Fibroblast of peridontal ligament (primary cell): Measurements from ENCODE around the gene BCAT1.
"Not testable (repeated sequence)": the region's sequence is repeated elsewhere in the genome, so short reads cannot be mapped to it uniquely, and the experiment has no call there.

Experiments used
- DNase-seq: peaks from one replicate; pipeline ENCODE4 v3.0.0-alpha.2; 2010; ENCODE audit errors: extremely low read depth

BCAT1 gene

DNA sequence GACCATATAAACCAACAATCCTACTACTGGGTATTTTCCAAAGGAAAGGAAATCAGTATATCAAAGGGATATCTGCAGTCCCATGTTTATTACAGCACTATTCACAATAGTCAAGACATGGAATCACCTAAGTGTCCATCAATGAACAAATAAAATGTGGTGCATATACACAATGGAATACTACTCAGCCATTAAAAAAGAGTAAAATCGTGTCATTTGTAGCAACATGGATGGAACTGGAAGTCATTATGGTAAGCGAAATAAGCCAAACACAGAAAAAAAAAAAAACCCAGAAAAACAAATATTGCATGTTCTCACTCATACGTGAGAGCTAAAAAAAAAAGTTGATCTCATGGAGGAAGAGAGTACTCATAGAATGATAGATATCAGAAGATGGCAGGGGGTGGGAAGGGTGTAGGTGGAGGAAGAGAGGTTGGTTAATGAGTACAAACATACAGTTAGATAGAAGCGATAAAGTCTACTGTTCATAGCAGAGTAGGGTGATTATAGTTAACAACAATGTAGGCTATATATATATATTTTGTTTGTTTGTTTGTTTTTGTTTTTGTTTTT is 49.3 kb downstream of the BCAT1 start:
- no peak for DNase-seq

GRCh38 chr12:24898606-24899005 is 50.3 kb downstream of the BCAT1 start:
- no peak for DNase-seq

DNA sequence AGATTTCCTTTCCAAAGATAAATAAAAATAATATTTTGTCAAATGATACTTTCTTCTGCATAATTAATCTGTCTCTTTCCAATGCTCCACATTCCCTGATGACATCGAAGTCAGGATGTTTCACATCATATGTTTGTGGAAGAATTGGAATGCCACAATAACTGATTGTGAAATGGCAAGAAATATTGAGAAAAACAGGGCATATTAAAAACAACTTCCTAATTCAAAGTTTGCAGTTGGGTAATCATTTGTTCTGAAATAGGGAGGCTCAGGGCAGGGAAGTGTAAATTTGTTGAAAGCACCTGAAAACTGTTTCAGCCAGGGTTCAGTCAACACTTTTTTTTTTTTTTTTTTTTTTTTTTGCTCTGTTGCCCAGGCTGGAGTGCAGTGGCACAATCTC is 50.7 kb downstream of the BCAT1 start:
- DNase-seq, result peak; percentile 69

DNA sequence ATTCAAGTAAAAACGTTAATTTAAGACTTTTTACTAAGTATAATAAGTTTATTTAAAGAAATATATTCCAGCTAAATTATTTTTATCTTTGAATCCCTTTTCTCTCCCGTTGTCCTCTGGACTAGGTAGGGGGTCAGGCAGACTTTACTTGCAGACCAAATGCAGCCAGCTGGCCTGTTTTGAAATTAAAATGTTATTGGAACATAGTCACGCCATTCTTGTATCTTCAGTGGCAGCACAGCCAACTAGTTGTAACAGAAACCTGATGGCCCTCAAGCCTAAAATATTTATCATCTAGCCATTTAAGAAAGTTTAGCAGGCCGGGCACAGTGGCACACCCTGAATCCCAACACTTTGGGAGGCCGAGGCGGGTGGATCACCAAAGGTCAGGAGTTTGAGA is 52.7 kb downstream of the BCAT1 start:
- no peak for DNase-seq

DNA sequence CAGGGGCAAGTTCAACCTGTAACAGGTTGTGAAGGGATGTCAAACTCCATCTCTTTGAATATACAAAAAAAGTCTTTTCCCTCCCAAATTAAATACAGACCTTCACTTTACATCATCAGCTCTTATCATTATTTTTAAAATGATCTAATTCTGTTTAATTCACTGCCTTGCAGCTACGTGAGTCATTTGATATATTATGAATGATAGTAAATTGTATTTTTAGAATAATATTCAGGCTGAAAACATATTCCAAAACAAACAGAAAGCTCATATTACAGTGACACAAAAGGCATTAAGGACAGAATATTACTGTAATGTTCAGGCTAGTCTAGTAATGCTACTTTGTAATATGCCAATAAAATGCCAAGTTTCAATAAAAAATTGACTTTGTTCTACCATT is 53.3 kb downstream of the BCAT1 start:
- peak; percentile 32 for DNase-seq

DNA sequence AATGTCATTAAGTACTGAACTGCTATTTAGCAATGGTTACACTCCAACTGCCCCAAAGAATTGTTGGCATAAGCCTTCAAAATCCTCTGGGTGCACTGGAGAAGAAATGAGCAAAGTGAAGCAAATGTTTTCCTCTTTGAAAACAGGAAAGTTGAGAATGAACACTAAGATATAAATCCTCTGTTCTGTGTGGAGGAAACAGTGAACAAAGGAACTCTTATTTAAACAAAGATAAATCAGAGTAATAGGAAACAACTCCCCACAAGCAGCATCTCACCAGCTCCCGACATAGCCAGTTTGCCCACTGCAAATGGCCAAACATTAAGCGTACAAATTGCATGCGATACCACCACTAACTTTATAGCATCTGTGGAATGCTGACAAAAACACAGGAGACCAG is 54.0 kb downstream of the BCAT1 start:
- no peak for DNase-seq

- DNase-seq, result no peak
Measured at GRCh38 chr12:24890048-24890803, 58.7 kb downstream of the BCAT1 start.

- DNase-seq, result no peak
Measured at GRCh38 chr12:24889411-24889810, 59.5 kb downstream of the BCAT1 start.

DNA sequence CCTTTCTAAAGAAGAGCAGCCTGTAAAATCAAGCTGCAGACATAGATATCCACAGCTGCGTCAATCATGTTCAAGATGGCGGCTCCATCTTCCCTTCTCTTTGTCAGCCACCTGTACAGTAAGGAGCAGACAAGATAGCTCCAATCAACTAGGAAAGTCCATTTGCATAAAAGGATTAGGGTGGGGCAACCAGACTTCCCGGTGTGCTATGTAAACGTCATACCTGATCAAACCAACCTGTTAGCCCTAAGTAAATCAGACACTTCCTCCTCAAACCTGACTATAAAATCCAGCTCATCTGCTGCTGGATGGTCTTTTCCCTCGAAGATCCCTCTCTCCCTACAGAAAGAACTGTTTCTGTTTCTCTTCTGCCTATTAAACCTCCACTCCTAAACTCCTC is 60.1 kb downstream of the BCAT1 start:
- DNase-seq, result no peak

DNA sequence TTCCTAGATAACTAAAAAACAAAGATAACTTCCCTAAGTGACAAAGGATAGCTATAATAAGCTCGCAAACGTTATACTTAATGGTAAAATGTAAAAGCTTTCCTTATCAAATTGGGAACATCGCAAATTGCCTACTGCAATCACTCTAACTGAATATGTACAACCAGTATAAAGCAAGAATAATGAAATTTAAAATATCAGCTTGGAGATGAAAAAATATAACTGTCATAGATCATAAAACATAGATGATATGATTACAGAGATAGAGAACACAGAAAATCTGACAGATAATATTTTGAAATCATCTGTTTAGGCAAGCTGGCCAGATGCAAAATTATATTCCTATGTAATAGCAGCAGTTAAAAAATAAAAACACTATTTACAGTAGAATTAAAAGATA is 64.0 kb downstream of the BCAT1 start:
- DNase-seq, result no peak

DNA sequence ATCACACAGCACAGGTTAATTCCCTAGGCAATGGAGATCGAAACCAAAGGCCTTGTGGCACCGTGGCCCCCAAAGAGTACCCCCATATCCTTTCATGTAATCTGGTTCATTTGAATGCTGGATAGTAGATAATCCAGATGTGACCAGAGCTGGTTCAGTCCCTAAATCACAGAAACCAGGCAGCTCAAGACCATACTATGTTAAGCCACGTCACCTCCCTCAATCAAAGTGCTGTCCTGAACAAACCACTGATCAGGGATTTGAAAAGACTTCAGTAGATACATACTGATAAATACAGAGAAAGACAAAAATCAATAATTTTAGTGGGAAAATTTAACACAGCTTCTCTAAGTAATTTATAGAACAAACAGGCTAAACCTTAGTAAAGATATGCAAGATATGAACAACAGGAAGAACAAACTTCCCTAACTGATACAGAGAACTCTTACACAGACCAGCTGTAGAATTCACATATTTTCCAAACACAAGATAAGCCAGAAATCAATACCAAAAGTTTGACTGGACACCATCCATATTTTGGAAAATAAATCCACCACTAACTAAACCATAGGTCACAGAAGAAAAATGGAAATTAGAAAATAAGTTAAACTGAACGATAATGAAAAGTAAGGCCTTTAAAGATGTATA is 67.1 kb downstream of the BCAT1 start:
- no peak for DNase-seq

- DNase-seq, result no peak
Measured at GRCh38 chr12:24881227-24881626, 67.7 kb downstream of the BCAT1 start.

DNA sequence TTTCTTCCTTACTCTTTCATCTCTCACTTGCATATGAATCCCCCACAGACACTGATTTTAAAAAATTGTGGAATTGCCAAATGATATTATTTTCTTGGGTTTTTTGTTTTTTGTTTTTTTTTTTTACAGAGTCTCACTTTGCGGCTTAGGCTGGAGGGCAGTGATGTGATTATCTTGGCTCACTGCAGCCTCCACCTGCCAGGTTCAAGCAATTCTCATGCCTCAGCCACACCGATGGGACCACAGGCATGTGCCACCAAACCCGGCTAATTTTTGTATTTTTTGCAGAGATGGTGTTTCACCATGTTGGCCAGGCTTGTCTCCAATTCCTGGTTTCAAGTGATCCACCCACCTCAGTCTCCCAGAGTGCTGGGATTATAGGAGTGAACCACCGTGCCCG is 68.2 kb downstream of the BCAT1 start:
- no peak for DNase-seq

- no peak for DNase-seq
Measured at GRCh38 chr12:24879644-24880043, 69.3 kb downstream of the BCAT1 start.

DNA sequence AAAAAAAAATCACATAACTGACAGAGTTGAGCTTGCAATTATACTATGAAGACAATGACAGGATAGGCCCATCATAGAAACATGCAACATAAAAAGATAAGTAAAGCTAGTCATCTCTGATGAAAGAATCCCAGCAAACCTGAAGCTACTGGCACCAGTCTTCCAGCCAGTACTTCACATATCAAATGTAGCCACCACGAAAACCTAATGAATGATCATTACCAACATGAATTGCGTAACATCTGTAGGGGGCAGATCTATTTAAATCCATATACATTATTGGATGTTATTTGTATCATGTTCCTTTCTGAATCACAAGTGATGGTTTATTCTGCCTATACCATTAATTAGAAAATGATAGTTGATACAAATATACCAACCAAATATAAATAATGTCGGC is 73.9 kb downstream of the BCAT1 start:
- no peak for DNase-seq

DNA sequence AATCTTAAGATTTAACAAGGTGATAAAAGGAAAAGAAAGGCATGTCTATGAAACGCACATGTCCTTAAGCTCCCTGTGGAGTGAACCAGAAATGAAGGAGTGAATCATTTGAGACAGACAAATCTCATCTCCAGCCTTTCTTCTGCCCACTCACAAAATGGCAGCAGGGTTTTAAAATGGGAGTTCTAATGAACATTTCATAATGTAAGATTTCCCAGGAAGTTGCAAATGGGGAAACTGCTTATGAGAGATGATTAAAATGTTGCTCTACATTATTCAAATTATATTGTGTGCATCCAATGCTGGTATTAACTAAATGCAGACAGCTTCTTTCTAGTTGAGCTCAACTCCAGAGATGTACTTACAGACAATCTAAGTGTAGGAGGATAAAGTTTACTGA is 76.7 kb downstream of the BCAT1 start:
- DNase-seq, result no peak

DNA sequence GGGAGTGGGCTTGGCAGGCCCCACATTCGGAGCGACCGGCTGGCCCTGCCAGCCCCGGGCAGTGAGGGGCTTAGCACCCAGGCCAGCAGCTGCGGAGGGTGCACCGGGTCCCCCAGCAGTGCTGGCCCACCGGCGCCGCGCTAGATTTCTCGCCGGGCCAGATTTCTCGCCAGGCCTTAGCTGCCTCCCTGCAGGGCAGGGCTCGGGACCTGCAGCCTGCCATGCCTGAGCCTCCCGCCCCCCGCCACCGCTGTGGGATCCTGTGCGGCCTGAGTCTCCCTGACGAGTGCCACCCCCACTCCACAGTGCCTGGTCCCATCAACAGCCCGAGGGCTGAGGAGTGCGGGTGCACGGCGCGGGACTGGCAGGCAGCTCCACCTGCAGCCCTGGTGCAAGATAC is 82.8 kb downstream of the BCAT1 start:
- DNase-seq, result not testable (repeated sequence)

- peak; percentile 29 for DNase-seq
Measured at GRCh38 chr12:24864796-24865125, 84.1 kb downstream of the BCAT1 start.

DNA sequence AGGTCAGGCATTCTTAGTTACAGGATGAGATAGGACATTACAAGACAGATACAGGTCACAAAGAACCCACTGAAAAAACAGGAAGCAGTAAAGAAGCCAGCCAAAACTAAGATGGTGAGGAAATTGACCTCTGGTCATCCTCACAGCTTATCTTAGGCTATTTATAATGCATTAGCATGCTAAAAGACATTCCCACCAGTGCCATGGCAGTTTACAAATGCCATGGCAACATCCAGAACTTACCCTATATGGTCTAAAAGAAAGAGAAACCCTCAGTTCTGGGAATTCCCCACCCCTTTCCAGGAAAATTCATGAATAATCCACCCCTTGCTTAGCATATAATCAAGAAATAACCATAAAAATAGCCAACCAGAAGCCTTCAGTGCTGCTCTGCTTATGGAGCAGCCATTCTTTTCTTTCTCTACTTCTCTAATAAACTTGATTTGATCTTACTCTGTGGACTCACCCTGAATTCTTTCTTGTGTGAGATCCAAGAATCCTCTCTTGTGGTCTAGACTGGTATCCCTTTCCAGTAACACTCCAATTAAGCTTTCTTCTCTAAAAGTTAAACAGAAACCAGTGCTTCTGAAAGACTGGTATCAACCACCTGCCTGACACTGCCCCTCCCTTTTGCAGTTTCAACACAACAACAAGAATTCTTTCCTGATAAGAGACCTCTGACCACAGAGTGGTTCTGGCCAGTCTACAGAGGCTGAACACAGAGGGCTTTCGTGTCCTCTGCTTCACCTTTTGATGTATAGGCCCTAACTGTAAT is 86.9 kb downstream of the BCAT1 start:
- DNase-seq, result peak; percentile 60

GRCh38 chr12:24860546-24860945 is 88.4 kb downstream of the BCAT1 start:
- no peak for DNase-seq

DNA sequence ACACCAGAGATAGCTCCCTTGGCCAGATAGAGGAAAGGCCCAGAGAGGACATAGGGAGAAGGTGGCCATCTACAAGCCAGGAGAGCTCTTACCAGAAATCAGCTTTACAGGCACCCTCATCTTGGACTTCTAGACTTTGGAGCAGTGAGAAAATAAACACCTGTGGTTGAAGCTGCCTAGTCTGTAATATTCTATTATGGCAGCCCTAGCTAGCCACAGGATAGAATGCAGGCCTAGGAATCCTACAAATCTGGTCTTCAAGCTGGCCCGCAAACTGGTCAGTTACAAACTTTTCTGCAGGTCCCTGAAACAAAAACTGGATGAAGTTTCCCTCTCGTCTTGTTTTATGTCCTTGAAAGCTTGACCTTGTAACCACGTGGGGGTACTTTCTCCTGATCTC is 92.4 kb downstream of the BCAT1 start:
- no peak for DNase-seq

DNA sequence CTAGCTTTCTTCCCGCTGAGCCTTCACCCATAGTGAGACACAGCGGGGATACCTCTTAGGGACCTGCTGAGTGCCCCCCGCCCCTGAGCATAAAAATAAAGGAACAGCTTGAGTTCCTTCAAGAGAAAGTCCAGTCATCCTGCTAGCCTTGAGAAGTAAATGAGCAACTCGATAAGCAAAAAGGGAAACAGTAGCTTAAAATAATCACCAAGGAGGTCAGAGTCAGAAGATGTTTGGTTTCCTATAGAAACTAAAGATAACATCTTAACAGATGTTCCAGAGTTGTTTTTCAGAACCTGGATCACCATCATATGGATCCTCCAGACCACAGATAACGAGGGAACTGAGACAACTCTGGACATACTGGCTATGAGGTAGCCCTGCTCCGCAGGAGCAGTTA is 94.0 kb downstream of the BCAT1 start:
- no peak for DNase-seq

DNA sequence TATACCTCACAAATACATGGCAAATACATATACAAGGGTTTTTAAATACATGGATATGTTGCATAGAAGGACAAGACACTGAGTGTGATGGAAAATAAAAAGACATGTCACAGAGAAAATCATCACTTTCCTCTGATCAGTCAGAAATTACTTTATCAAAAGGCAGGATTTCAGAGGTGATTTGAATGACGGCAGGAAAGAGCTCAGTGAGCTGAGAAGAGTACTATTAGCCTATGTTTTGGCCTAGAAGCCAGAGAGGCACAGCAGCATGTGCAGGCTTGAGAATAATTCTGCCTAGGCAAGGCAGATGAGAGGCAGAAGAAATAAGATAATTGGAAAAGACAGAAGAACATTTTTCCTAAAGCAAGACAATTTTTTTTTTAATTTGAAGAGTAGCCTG is 94.9 kb downstream of the BCAT1 start:
- DNase-seq, result no peak
